ENCODE results near the gene PPP1R13L.
"Not testable (repeated sequence)": the region's sequence is repeated elsewhere in the genome, so short reads cannot be mapped to it uniquely, and the experiment has no call there.

Gene PPP1R13L

GRCh38 chr19:45344621-45345505, 60.0 kb downstream of the PPP1R13L start:
- DNase-seq, result no peak

- DNase-seq, result no peak
These were observed 62.0 kb downstream of the PPP1R13L start for GRCh38 chr19:45342911-45343310.

- no peak for DNase-seq
These were observed 63.9 kb downstream of the PPP1R13L start for GRCh38 chr19:45340899-45341453.

- no peak for DNase-seq
These were observed 64.5 kb downstream of the PPP1R13L start, which contains the start of gene KLC3 for GRCh38 chr19:45340232-45340898. Gene KLC3 (plus strand): TSS chr19:45340750. CDS start chr19:45345542, 4,792 bp downstream.

GRCh38 chr19:45339629-45340028, 65.2 kb downstream of the PPP1R13L start:
- no peak for DNase-seq

GRCh38 chr19:45336696-45337251, 68.1 kb downstream of the PPP1R13L start:
- no peak for DNase-seq

- DNase-seq, result not testable (repeated sequence)
These were observed 70.0 kb downstream of the PPP1R13L start for GRCh38 chr19:45334881-45335280.

GRCh38 chr19:45333609-45334303, 71.1 kb downstream of the PPP1R13L start:
- DNase-seq, result no peak

- DNase-seq, result no peak
These were observed 73.5 kb downstream of the PPP1R13L start for GRCh38 chr19:45331411-45331810.
